GM12878 (cell line): ENCODE data around the gene TMEM97. TPM values are rescaled to one million over a fixed set of nuclear protein-coding genes. Genes with fewer than 3 reads are reported as not detected.

ENCODE experiments used
- ASH2L ChIP-seq: fragments of 300-600, 200-600 bp; sonication (generic); IDR thresholded peaks from 2 replicates; pipeline ENCODE4 v1.6.1; 2017; ENCODE audit warnings: low read depth, mild to moderate bottlenecking, borderline replicate concordance
- BCL11A ChIP-seq: IDR thresholded peaks from 2 replicates; pipeline ENCODE4 v1.6.1; 2011; ENCODE audit warnings: low read depth, low read length
- BMI1 ChIP-seq: fragments of 450-650 bp; IDR thresholded peaks from 2 replicates; pipeline ENCODE4 v1.6.1; 2016; ENCODE audit warnings: mild to moderate bottlenecking, moderate library complexity, borderline replicate concordance
- CBFB ChIP-seq: IDR thresholded peaks from 2 replicates; pipeline ENCODE4 v1.6.1; 2016; ENCODE audit warnings: antibody characterized with exemption, low read depth
- E2F8 ChIP-seq: fragments of 450-650 bp; IDR thresholded peaks from 2 replicates; pipeline ENCODE4 v1.6.1; 2018; ENCODE audit warnings: mild to moderate bottlenecking, low read depth, moderate library complexity; ENCODE audit not compliant: partially characterized antibody
- GABPA ChIP-seq: IDR thresholded peaks from 2 replicates; pipeline ENCODE4 v1.6.1; 2014; ENCODE audit warnings: antibody characterized with exemption, low read depth, mild to moderate bottlenecking, inconsistent platforms
- NFYA ChIP-seq: IDR thresholded peaks from 2 replicates; pipeline ENCODE4 v1.6.1; 2011; ENCODE audit warnings: low read depth, mild to moderate bottlenecking, low read length, improper control_type of control experiment, borderline replicate concordance
- NR2C2 ChIP-seq: IDR thresholded peaks from 2 replicates; pipeline ENCODE4 v1.6.1; 2011; ENCODE audit warnings: borderline replicate concordance, low read depth; ENCODE audit not compliant: control insufficient read depth, insufficient read length
- SUPT20H ChIP-seq: IDR thresholded peaks from 2 replicates; pipeline ENCODE4 v1.6.1; 2011; ENCODE audit warnings: low read depth, mild to moderate bottlenecking, low read length, moderate library complexity, borderline replicate concordance; ENCODE audit not compliant: control insufficient read depth
- ZSCAN29 ChIP-seq: fragments of 450-650 bp; IDR thresholded peaks from 2 replicates; pipeline ENCODE4 v1.6.1; 2017; ENCODE audit warnings: mild to moderate bottlenecking, moderate library complexity
- polyA plus RNA-seq, 11 experiments: library from polyadenylated mRNA; depleted of rRNA in 4 of 11; unstranded in 6 of 11; stranded (reverse) in 5 of 11; fragments of >200 nt; fragmentation: Nextera tagmentation in 4 of 11; fragmentation: Illumina TruSeq in 1 of 11; extraction: Ambion mirVana in 4 of 11; extraction: Trizol in 1 of 11; gene quantifications; 1 replicate in 1 of 11; 2 replicates in 10 of 11; pipeline versions ENCODE4 v1.2.1 to v1.2.3, GENCODE V29; 2011 to 2016; ENCODE audit warnings: inconsistent platforms in 2 of 11, missing spikeins in 2 of 11, low read depth in 1 of 11
- total RNA-seq, 4 experiments: library from RNA; depleted of rRNA in 3 of 4; stranded (reverse); fragments of >200 nt in 3 of 4; fragmentation: Illumina TruSeq in 1 of 4; extraction: Trizol in 1 of 4; gene quantifications; 2 replicates each; pipeline versions ENCODE4 v1.2.1 to v1.2.3, GENCODE V29; 2013 to 2021
- TF ChIP-seq, protein P1 (sequence below): fragments of 450-650 bp; formaldehyde crosslinking; IDR thresholded peaks from 2 replicates; pipeline ENCODE4 v1.4.0; 2022; ENCODE audit warnings: mild to moderate bottlenecking, moderate library complexity
- TF ChIP-seq, protein P2 (sequence below): IDR thresholded peaks from 2 replicates; pipeline ENCODE4 v1.6.1; 2011; ENCODE audit warnings: borderline replicate concordance, low read depth, mild to moderate bottlenecking, moderate library complexity, low read length; ENCODE audit not compliant: insufficient read depth, poor library complexity, severe bottlenecking
- TF ChIP-seq, protein P3 (sequence below): fragments of 450-650 bp; IDR thresholded peaks from 2 replicates; pipeline ENCODE4 v1.6.1; 2017; ENCODE audit warnings: mild to moderate bottlenecking, low read depth, inconsistent platforms; ENCODE audit not compliant: poor library complexity, severe bottlenecking
- TF ChIP-seq, protein P4 (sequence below), 3 experiments: IDR thresholded peaks in 2 of 3; conservative IDR thresholded peaks in 1 of 3; 2 replicates each; pipeline ENCODE4 v1.5.1; 2011; ENCODE audit warnings: low read depth in 3 of 3, low read length in 3 of 3, mild to moderate bottlenecking in 3 of 3, control low read depth in 2 of 3, moderate library complexity in 2 of 3, inconsistent platforms in 1 of 3, mixed read lengths in 1 of 3; ENCODE audit not compliant: control insufficient read depth in 2 of 3, insufficient read depth in 1 of 3; ENCODE audit errors: extremely low read depth in 1 of 3
- TF ChIP-seq, protein P5 (sequence below): IDR thresholded peaks from 2 replicates; pipeline ENCODE4 v1.6.1; 2012; ENCODE audit warnings: low read depth, low read length, improper control_type of control experiment

The TMEM97 gene
- total and polyA plus RNA-seq, 10 of the 15 experiments (the other 5 are each of a cell fraction or from before 2014, with no cell fraction given): 58.0 to 134 (median 86.0) TPM

DNA sequence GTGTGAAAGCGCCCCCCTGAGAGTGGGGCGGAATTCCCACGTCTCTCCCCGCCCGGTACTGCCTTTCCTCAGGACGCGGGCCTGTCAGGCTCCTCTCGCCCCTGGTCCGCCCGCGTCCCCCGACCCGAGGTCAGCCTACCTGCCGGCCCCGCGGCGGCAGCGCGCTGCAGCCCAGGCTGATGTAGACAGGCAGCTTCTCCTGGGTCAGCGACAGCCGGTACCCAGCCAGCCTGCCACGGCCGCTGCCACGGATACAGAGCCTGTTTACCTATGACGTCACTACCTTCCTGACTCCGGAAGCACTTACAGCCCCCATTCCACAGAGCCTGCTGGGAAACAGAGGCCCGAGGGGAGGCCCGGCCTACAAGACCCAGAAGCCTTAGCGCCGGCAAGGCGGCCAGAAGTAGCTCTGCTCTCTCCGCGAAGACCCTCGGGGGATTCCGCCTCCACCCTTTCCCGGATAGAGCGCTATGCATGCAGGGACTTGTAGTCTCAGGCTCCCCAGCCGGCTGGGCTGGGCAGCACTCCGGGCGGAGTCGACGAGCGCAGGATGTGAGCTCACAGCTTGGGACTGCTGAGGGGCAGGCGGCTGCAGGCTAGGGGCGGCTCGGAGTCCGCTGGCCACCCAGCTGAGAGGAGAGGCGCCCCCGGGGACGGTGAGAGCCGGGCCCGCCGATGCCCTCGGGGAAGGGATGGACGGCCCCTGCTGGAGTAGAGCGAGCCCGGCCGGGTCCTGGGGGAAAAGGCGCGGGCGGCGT is 16.4 kb downstream of the TMEM97 start, which contains the start of the genes IFT20 and TNFAIP1 (continued):
- TF ChIP-seq, protein P1, sequence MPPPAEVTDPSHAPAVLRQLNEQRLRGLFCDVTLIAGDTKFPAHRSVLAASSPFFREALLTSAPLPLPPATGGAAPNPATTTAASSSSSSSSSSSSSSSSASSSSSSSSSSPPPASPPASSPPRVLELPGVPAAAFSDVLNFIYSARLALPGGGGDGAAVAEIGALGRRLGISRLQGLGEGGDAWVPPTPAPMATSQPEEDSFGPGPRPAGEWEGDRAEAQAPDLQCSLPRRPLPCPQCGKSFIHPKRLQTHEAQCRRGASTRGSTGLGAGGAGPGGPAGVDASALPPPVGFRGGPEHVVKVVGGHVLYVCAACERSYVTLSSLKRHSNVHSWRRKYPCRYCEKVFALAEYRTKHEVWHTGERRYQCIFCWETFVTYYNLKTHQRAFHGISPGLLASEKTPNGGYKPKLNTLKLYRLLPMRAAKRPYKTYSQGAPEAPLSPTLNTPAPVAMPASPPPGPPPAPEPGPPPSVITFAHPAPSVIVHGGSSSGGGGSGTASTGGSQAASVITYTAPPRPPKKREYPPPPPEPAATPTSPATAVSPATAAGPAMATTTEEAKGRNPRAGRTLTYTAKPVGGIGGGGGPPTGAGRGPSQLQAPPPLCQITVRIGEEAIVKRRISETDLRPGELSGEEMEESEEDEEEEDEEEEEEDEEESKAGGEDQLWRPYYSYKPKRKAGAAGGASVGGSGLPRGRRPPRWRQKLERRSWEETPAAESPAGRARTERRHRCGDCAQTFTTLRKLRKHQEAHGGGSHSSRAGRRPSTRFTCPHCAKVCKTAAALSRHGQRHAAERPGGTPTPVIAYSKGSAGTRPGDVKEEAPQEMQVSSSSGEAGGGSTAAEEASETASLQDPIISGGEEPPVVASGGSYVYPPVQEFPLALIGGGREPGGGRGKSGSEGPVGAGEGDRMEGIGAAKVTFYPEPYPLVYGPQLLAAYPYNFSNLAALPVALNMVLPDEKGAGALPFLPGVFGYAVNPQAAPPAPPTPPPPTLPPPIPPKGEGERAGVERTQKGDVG: peak; percentile 90
- TF ChIP-seq E2F8: peak; percentile 88
- peak; percentile 32; the same call in 1 of the 2 replicates for TF ChIP-seq BMI1
- no peak for TF ChIP-seq CBFB
- TF ChIP-seq ZSCAN29: no peak
- 0 out of 2 replicates have a peak, but pooled peaks have one; percentile 41 for TF ChIP-seq BCL11A
- peak; percentile 99 for TF ChIP-seq GABPA
- TF ChIP-seq, protein P2, sequence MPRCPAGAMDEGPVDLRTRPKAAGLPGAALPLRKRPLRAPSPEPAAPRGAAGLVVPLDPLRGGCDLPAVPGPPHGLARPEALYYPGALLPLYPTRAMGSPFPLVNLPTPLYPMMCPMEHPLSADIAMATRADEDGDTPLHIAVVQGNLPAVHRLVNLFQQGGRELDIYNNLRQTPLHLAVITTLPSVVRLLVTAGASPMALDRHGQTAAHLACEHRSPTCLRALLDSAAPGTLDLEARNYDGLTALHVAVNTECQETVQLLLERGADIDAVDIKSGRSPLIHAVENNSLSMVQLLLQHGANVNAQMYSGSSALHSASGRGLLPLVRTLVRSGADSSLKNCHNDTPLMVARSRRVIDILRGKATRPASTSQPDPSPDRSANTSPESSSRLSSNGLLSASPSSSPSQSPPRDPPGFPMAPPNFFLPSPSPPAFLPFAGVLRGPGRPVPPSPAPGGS: no peak
- TF ChIP-seq ASH2L: no peak
- TF ChIP-seq, protein P3, sequence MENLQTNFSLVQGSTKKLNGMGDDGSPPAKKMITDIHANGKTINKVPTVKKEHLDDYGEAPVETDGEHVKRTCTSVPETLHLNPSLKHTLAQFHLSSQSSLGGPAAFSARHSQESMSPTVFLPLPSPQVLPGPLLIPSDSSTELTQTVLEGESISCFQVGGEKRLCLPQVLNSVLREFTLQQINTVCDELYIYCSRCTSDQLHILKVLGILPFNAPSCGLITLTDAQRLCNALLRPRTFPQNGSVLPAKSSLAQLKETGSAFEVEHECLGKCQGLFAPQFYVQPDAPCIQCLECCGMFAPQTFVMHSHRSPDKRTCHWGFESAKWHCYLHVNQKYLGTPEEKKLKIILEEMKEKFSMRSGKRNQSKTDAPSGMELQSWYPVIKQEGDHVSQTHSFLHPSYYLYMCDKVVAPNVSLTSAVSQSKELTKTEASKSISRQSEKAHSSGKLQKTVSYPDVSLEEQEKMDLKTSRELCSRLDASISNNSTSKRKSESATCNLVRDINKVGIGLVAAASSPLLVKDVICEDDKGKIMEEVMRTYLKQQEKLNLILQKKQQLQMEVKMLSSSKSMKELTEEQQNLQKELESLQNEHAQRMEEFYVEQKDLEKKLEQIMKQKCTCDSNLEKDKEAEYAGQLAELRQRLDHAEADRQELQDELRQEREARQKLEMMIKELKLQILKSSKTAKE: no peak
- TF ChIP-seq NR2C2: peak; percentile 94
- no peak for TF ChIP-seq SUPT20H
- TF ChIP-seq, protein P4, sequence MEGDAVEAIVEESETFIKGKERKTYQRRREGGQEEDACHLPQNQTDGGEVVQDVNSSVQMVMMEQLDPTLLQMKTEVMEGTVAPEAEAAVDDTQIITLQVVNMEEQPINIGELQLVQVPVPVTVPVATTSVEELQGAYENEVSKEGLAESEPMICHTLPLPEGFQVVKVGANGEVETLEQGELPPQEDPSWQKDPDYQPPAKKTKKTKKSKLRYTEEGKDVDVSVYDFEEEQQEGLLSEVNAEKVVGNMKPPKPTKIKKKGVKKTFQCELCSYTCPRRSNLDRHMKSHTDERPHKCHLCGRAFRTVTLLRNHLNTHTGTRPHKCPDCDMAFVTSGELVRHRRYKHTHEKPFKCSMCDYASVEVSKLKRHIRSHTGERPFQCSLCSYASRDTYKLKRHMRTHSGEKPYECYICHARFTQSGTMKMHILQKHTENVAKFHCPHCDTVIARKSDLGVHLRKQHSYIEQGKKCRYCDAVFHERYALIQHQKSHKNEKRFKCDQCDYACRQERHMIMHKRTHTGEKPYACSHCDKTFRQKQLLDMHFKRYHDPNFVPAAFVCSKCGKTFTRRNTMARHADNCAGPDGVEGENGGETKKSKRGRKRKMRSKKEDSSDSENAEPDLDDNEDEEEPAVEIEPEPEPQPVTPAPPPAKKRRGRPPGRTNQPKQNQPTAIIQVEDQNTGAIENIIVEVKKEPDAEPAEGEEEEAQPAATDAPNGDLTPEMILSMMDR (IDR thresholded peaks at IDR 0.05 in 2 of 3, conservative IDR thresholded peaks at IDR 0.05 in 1 of 3; ENCODE audit: control insufficient read depth in 2 of 3, extremely low read depth in 1 of 3, insufficient read depth in 1 of 3, low read depth in 3 of 3, low read length in 3 of 3): no peak
- TF ChIP-seq NFYA: no peak
- TF ChIP-seq, protein P5, sequence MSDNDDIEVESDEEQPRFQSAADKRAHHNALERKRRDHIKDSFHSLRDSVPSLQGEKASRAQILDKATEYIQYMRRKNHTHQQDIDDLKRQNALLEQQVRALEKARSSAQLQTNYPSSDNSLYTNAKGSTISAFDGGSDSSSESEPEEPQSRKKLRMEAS: peak; percentile 44; the same call in 1 of the 2 replicates
